HG02763 (cell line): Measurements from ENCODE around the gene TIGAR.

Experiments used
- ATAC-seq: cut with Tn5 transposase; IDR thresholded peaks from one replicate; pipeline ENCODE4 v1.9.1; 2021; ENCODE audit warnings: mild to moderate bottlenecking, moderate library complexity; ENCODE audit not compliant: unreplicated experiment

The TIGAR gene, protein sequence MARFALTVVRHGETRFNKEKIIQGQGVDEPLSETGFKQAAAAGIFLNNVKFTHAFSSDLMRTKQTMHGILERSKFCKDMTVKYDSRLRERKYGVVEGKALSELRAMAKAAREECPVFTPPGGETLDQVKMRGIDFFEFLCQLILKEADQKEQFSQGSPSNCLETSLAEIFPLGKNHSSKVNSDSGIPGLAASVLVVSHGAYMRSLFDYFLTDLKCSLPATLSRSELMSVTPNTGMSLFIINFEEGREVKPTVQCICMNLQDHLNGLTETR

DNA sequence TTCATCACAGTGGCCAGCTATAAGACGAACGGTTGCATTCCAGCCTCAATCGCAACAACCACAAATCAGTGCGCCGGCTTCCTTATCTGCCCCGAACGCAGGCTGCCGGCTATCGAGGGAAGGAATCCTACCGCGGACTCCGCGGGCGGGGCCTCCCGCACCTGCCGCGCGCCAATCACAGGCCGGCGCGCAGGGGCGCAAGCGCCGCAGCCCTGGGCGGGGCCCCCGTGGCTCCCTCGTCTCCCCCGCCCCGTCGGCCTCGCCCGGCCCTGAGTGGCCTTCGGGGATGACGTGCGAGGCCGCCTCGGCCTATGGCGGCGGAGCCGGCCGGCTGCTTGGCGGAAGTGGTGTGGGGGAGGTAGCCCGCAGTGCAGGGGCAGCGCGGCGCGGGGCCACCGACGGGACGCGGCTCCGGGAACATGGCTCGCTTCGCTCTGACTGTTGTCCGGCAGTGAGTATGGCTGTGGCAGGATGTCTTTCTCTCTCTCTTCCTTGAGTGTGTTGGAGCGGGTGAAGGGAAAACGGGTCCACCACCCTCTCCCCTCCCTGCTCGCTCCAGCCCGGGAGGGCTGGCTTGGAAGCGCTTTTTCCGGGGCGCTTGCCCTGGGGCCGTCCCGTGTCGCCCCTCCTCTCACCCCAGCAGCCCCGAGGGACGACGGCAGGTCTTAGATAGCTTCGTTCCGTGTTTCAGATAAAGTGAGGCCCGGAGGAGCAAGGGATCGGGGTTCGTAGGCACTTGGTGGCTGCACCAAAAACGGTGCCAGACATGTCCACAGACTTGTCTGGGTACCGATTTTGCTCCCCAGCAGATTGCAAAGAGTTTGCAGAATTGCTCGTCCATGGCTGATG is at the start of gene TIGAR:
TSS of gene TIGAR (plus strand) at position 361 of the 849 bp plus-strand sequence. CDS start at position 420, 59 bp downstream.
- peak; percentile 98 for ATAC-seq

GRCh38 chr12:4271717-4272423 is 49.1 kb upstream of the TIGAR start:
- peak; percentile 38 for ATAC-seq

DNA sequence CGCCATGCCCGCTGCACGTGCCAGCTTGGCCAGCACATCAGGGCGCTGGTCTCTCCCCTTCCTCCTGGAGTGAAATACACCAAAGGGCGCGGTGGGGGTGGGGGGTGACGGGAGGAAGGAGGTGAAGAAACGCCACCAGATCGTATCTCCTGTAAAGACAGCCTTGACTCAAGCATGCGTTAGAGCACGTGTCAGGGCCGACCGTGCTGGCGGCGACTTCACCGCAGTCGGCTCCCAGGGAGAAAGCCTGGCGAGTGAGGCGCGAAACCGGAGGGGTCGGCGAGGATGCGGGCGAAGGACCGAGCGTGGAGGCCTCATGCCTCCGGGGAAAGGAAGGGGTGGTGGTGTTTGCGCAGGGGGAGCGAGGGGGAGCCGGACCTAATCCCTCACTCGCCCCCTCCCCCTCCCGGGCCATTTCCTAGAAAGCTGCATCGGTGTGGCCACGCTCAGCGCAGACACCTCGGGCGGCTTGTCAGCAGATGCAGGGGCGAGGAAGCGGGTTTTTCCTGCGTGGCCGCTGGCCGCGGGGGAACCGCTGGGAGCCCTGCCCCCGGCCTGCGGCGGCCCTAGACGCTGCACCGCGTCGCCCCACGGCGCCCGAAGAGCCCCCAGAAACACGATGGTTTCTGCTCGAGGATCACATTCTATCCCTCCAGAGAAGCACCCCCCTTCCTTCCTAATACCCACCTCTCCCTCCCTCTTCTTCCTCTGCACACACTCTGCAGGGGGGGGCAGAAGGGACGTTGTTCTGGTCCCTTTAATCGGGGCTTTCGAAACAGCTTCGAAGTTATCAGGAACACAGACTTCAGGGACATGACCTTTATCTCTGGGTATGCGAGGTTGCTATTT is 48.4 kb upstream of the TIGAR start:
- ATAC-seq = peak; percentile 1

DNA sequence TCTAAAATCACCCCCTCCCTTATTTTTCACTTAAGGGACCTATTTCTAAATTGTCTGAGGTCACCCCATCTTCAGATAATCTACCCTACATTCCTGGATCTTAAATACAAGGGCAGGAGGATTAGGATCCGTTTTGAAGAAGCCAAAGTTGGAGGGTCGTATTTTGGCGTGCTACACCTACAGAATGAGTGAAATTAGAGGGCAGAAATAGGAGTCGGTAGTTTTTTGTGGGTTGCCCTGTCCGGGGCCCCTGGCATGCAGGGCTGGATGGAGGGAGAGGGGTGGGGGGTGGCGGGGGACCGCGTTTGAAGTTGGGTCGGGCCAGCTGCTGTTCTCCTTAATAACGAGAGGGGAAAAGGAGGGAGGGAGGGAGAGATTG is 47.8 kb upstream of the TIGAR start:
- ATAC-seq = no peak

- ATAC-seq = peak; percentile 31
Observed at GRCh38 chr12:4273652-4274395, 47.2 kb upstream of the TIGAR start, which contains the start of gene CCND2. CCND2 (plus strand) TSS chr12:4273762; CDS start chr12:4274041, 279 bp downstream.

DNA sequence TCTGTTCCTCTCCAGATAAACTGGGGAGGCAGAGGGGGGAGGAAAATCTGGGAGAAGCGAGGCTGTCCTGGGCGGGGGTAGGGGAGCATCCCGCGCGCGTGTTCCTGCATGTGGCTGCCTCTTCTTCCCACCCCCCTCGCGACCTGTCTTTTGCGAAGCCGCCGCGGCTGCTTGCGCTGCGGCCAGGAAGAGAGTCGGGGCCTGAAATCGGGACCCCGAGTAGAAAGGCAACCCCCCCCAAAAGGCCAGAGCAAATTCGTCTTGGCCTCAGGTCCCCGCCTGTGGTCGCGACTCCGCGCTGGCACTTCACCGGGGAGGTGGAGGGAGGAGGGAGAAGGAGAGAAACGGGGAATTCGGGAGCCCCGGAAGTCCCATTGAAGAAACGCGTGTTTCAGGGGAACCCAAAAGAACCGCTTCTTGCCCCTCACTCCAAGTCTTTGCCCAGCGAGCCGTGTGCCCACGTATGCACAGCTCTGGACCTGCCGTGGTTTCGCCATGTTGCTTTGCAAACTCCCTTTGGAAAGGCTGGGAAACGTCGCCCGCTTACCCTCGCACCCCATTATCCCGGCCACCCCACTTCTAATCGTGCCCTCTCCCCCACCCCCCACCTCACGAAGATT is 46.5 kb upstream of the TIGAR start:
- no peak for ATAC-seq

DNA sequence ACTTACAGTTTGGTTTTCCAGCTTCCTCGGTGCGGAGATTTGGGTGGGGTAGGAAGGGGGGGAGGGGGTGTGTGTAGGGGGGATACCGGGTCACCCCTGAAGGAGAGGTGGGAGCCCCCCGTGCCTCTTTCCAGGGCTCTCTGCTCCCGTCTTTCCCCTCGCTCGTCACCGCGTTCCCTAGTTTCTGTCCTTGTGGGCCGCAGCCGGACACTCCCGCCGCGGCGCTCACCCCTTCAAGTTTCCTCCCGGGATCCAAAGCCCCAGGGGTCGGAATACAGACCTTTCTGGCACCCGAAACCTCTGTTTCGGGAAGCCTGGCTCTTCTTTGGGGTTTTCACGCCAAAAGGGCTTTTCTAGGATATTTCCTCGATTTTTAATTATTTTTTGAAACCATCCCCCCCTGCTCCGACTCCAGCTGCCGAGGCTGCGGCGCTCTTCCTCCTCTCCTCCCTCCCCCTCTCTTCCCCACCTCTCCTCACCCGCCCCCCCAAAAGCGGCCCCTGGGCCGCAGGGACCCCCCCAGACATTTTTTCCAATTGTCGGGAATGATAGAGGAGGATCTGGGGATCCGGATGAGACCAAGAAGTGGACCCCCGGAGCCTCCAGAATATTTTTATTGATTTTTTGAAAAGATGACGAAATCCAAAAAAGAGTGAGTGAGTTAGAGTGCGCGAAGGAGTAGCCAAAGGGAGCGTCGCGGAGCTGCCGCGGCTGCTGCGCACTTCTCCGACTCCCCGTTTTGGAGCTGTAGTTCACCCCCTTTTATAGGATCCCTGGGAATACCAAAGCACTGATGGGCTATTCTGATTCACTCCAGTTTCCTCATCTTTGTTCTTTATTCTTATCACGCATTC is 45.8 kb upstream of the TIGAR start:
- ATAC-seq = no peak

- ATAC-seq = no peak
Observed at GRCh38 chr12:4275870-4276301, 45.1 kb upstream of the TIGAR start.

- no peak for ATAC-seq
Observed at GRCh38 chr12:4276524-4277204, 44.3 kb upstream of the TIGAR start.

DNA sequence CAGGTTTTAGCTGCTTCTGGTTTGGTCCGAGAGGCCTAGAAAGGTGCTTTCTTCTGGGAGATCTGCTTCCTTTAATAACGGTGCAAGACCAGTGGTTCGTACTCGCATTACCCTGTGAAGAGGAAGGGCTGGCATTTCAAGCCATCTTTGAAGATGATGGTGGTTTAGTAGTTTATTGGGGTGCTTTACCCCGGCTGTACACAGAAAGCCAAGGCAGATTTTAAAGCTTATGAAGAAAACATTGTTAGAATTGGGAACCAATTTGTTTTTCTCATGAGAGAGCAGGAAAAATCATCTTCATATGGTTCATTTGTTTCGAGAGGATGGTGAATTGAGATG is 43.8 kb upstream of the TIGAR start:
- ATAC-seq = no peak

DNA sequence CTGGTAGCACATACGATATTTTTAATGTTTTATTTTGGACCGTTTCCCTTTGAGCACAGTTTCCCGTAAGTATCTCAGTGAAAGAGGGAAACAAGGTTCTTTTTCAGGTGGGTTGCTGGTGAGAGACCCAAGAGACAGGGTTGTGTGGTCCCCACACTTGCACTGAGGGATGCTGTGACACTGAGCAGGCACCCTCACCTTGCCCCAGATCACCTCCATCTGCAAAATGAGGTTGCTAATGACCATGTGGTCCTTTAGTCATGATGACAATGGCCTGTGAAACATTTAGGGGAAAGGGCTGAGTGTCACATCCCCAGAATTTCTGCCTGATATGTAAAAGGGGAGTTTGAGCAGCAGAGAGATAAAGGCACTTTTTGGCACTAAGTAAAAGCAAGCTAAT is 43.2 kb upstream of the TIGAR start:
- ATAC-seq = no peak

- no peak for ATAC-seq
Observed at GRCh38 chr12:4278329-4279197, 42.5 kb upstream of the TIGAR start.

DNA sequence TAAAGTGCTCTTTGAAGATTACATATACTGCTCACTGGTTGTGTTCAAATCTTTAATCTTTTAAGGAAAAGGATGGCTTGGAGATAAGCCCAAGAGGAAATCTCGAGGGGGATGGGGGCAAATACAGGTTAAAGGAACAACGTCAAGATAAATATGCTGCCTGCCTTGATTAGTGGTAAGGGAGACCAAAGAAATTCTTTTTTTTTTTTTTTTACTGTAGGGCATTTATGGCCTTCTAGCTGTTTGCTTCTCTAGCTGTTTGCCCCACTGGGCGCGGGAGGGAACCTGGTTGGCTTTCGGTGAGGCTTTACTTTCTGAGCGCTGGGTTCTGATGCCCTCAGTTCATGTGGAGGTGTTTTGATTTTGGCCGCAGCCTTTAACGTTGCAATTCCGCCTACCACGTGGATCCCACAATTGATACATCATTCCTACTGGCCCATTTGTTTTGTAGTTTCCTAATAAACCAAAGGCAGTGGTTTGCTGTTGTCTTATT is 41.8 kb upstream of the TIGAR start:
- ATAC-seq = no peak

GRCh38 chr12:4280351-4281163 is 40.5 kb upstream of the TIGAR start:
- ATAC-seq = no peak

DNA sequence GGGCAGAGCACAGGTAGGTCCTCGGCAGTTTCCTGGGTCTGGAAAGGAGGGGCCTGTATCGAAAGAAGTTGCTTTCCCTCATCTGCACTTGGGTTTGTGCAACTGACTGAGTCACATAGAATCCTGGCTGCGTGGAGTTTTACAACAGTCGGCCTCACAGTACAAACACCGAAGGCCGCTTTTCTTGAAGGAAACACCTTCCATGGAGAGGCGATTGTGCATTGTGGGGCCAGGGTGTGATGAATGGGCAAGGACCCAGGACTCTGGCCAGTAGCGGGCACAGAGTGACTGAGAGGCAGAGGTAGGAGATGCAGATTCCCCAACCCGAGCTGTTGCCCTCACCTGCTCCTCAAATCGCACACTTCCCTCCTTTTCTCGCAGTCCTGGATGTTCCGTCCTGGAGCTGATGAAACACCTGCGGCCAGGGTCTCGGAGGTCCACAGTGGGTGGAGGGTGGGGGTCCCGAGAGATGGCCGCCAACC is 39.8 kb upstream of the TIGAR start:
- no peak for ATAC-seq
